ENCODE data around the gene DNAH5. TPM values are rescaled to one million over a fixed set of nuclear protein-coding genes. Genes with fewer than 3 reads are reported as not detected.

The DNAH5 gene
- total RNA-seq, 1 experiment from 2014 or later = 9.7 TPM

DNA sequence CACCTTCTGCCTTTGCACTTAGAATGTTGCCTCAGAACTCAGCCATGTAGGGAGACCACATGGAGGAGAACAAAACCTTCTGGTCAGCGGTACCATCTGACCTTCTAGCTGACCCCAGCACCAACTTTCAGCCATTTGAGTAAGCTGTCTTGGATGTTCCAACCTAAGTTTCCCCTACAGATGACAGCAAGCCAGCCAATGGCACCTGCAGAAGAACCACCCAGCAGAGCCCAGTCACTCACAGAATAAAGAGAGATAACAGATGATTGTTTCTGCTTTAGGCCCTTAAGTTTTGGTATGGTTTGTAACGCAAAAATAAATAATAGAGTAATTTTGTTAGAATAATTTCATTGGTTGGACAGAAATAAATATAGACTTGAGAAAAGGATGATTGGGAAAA lies 10.4 kb downstream of the DNAH5 start:
- Histone ChIP-seq H3F3A (ENCODE audit: insufficient read depth, low read depth) (no peaks in the 10 kb centered on the region), H3K79me2 (ENCODE audit: low read depth) (no peaks in the 10 kb centered on the region), H3K36me3 (ENCODE audit: low read depth) (no peaks in the 10 kb centered on the region), H3K9me3 (ENCODE audit: insufficient read depth, low read depth) (0 out of 2 replicates have a peak, but pooled peaks cover 4% of the 10 kb centered on the region), H3K9me2 (ENCODE audit: insufficient read depth) (peaks cover 8% of the 10 kb centered on the region; the same call in 1 of the 2 replicates), H3K4me2 (no peak overlapping the region), H3K4me3 (no peak overlapping the region), H3K27me3 (ENCODE audit: insufficient read depth, low read depth) (no peaks in the 10 kb centered on the region), H4K20me1 (ENCODE audit: insufficient read depth) (no peaks in the 10 kb centered on the region), H3K4me1 (replicated peaks; ENCODE audit: insufficient read depth) (no peaks in the 10 kb centered on the region), H2AFZ (no peak overlapping the region), H3K27ac (no peak overlapping the region)
- intact Hi-C loops (cut with micrococcal nuclease; ENCODE audit: unreplicated experiment) = no loop called here
- ChIA-PET CTCF (no interaction called here), POLR2A (ENCODE audit: unreplicated experiment) (no interaction called here)
- DNase-seq = no peak
- no TSS peak for BruUV-seq (replicated peaks)
- TF ChIP-seq, protein P1, sequence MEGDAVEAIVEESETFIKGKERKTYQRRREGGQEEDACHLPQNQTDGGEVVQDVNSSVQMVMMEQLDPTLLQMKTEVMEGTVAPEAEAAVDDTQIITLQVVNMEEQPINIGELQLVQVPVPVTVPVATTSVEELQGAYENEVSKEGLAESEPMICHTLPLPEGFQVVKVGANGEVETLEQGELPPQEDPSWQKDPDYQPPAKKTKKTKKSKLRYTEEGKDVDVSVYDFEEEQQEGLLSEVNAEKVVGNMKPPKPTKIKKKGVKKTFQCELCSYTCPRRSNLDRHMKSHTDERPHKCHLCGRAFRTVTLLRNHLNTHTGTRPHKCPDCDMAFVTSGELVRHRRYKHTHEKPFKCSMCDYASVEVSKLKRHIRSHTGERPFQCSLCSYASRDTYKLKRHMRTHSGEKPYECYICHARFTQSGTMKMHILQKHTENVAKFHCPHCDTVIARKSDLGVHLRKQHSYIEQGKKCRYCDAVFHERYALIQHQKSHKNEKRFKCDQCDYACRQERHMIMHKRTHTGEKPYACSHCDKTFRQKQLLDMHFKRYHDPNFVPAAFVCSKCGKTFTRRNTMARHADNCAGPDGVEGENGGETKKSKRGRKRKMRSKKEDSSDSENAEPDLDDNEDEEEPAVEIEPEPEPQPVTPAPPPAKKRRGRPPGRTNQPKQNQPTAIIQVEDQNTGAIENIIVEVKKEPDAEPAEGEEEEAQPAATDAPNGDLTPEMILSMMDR (conservative IDR thresholded peaks at IDR 0.05) = no peak
- TF ChIP-seq EZH2 (IDR thresholded peaks at IDR 0.05; ENCODE audit: low read depth) = no peak

DNA sequence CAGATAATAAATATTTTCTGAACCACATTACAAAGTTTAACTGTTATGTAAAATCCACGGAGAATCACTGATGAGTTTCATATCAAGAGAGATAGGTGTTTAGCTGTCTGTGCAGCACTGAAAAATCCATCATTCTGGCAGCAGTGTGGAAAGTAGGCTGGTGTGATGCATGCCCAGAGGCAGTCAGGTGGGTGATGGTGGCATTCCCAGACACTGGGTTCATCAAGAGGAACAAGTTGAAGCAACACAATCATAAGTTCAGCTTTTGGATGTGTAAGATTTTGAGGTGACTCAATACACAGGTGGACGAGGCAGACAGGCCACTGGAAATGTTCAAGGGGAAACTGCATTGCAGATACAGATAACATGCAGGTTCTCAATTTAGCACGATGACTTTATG lies 11.9 kb downstream of the DNAH5 start:
- Histone ChIP-seq H3K27me3 (ENCODE audit: insufficient read depth, low read depth) (no peaks in the 10 kb centered on the region), H3K27ac (no peak overlapping the region), H3K9me2 (ENCODE audit: insufficient read depth) (peaks cover 8% of the 10 kb centered on the region; the same call in 1 of the 2 replicates), H3K4me1 (replicated peaks; ENCODE audit: insufficient read depth) (no peaks in the 10 kb centered on the region), H3F3A (ENCODE audit: insufficient read depth, low read depth) (no peaks in the 10 kb centered on the region), H3K4me3 (no peak overlapping the region), H3K4me2 (no peak overlapping the region), H3K36me3 (ENCODE audit: low read depth) (no peaks in the 10 kb centered on the region), H3K9me3 (ENCODE audit: insufficient read depth, low read depth) (0 out of 2 replicates have a peak, but pooled peaks cover 4% of the 10 kb centered on the region), H4K20me1 (ENCODE audit: insufficient read depth) (no peaks in the 10 kb centered on the region), H2AFZ (no peak overlapping the region), H3K79me2 (ENCODE audit: low read depth) (no peaks in the 10 kb centered on the region)
- TF ChIP-seq EZH2 (IDR thresholded peaks at IDR 0.05; ENCODE audit: low read depth) = no peak
- TF ChIP-seq, protein P1 (conservative IDR thresholded peaks at IDR 0.05) = no peak
- BruUV-seq (replicated peaks) = no TSS peak
- no peak for DNase-seq
- ChIA-PET POLR2A (ENCODE audit: unreplicated experiment) (no interaction called here), CTCF (no interaction called here)
- intact Hi-C loops (cut with micrococcal nuclease; ENCODE audit: unreplicated experiment) = no loop called here

DNA sequence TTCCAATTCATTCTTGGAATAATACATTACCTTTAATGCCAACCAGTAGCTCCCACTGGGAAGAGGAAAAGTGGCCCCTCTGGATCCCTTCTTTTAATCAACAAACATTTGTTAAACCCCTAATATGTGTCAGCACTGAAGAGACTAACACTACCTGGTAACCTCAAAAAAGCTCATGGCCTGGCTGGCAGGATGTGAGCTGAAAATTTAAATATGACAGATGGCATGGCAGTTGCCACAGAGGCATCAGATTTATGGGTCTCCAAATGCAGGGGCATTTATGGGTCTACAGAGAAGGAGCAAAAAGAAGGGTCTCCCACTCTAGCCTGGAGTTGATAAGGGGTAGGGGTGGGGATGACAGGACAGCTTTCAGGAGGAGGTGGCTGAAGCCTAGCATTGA lies 12.5 kb downstream of the DNAH5 start:
- Histone ChIP-seq H3K27me3 (ENCODE audit: insufficient read depth, low read depth) (no peaks in the 10 kb centered on the region), H3F3A (ENCODE audit: insufficient read depth, low read depth) (no peaks in the 10 kb centered on the region), H3K36me3 (ENCODE audit: low read depth) (no peaks in the 10 kb centered on the region), H4K20me1 (ENCODE audit: insufficient read depth) (no peaks in the 10 kb centered on the region), H3K27ac (no peak overlapping the region), H3K4me2 (no peak overlapping the region), H3K4me1 (replicated peaks; ENCODE audit: insufficient read depth) (no peaks in the 10 kb centered on the region), H3K9me2 (ENCODE audit: insufficient read depth) (peaks cover 8% of the 10 kb centered on the region; the same call in 1 of the 2 replicates), H2AFZ (no peak overlapping the region), H3K79me2 (ENCODE audit: low read depth) (no peaks in the 10 kb centered on the region), H3K4me3 (no peak overlapping the region), H3K9me3 (ENCODE audit: insufficient read depth, low read depth) (0 out of 2 replicates have a peak, but pooled peaks cover 4% of the 10 kb centered on the region)
- CTCF ChIA-PET = no interaction called here
- POLR2A ChIA-PET (ENCODE audit: unreplicated experiment) = no interaction called here
- no peak for DNase-seq
- TF ChIP-seq EZH2 (IDR thresholded peaks at IDR 0.05; ENCODE audit: low read depth) = no peak
- TF ChIP-seq, protein P1 (conservative IDR thresholded peaks at IDR 0.05) = no peak
- intact Hi-C loops (cut with micrococcal nuclease; ENCODE audit: unreplicated experiment) = no loop called here
- no TSS peak for BruUV-seq (replicated peaks)

Measured in PC-9 (cell line).